Measurements from ENCODE around the gene ANO4.
"Not testable (repeated sequence)": the region's sequence is repeated elsewhere in the genome, so short reads cannot be mapped to it uniquely, and the experiment has no call there.

Gene ANO4

DNA sequence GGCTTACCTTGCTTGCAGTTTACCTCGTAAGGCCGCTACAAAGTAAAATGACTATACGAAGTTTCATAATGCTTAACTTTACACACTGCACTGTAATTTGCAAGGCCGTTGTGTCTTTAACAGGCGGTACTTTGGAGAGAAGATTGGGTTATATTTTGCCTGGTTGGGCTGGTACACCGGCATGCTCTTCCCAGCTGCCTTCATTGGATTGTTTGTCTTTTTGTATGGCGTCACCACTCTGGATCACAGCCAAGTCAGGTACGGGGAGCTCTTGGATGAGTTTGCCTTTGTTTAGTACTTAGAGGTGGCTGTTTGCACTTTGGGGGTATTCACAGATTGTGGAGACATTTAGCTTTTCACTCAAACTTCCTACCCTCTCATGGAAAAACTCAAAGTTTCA, 247.6 kb downstream of the ANO4 start:
- DNase-seq (ENCODE audit: low read depth in 2 of 2): no peak

DNA sequence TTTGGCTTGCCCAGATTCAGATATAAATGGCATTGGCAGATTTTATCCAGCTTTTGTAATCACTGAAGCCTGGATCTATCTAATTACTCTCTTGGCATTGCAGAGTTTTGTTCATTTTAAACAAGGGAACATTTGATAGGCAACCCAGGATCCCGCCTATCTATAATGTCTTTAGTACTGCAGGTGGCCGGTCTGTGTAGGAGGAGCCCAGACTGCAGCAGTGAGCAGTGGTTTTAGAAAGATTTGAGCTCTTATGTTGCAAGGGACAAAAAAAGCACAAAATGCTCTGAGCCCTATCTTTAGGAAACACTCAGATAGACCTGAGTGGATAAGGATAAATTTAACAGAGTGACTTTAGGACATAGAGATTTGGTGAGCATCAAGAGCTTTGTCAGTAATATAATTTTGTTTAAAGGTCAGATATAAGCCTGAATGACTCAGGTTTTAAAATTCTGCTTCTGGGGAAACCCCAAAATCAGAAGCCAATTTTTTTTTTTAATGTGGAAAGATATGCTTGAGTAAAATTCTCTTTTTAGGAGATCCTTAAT, 250.0 kb downstream of the ANO4 start:
- no peak for DNase-seq (ENCODE audit: low read depth in 2 of 2)

DNA sequence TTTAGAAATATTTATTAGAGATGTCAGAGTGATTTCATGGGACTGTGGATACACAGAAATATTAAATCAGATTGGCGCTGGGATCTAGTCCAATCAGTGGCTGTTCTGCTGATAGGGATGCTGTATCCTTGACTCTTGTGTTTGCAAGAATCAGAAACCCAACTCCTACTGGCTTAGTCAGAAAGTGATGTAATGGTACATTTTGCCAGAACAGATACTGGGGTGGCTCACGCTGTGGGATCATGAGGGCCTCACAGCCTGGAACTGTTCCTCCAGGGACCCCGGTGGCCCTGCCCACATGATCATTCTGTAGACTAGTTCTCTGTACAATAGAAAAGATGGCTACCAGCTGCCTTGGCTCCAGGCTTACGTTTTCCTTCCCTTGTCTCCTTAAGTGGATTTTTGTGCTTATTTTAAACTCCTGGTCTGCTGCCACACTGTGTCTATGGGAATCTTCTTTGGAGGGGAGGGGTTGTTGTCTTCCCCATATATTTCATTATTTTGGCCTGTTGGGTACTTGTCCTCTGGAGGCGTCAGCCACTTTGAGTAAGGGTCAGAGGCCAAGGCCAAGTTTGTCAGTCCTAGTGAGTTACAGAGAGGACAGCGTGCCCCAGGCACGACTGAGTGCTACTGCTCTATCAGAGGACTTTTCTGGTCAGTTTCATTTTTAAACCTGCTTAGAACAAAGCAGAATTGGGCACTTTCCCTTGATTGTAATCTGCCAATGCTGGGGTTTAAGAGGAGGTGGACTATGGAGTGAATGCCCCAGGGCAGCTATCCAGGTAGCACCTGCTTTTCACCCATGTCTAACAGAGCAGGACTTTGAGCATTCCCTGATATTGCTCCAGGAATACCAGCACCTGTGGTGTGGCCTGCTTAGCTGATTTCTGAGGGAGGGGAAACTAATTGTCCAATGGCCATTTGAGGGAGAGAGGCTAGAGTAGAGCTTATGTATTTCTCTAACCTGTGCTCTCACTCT, 251.2 kb downstream of the ANO4 start:
- DNase-seq (ENCODE audit: low read depth in 2 of 2): no peak

DNA sequence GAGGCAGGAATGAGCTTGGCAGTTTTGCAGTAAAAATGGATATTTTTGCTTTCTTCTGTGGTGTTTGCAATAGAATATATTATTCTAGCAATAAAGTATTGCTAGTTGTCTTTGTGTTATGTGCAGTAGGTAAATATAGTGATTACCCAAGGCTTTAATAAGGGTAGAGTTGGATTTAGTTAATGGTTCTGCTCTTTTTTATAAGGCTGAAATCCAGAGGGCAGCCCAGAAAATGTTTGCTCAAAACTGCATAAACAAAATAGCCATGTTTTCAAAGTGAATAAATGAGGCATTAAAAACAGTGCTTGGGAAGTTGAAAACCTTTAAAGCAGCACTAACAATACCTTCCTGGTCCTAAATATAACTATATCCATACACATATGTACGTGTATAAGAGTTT, 253.1 kb downstream of the ANO4 start:
- DNase-seq (ENCODE audit: low read depth in 2 of 2): no peak

DNA sequence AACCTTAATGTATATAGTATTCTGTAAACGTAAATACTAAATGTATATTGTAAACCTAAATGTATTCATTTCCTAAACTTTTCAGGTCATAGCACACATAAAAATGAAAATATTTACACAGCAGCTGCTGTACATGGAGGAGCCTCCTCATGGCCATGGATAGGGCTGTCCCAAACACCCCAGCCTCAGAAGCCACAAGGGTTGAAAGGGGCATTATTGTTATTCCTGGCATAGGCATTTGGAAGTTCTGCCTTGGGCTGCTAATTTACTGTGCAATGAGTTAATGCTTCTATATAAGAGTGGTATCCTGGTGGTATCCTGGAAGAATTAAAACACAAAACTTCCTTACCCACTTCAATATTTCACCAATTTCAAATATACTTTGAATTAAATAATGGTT, 256.1 kb downstream of the ANO4 start:
- no peak for DNase-seq (ENCODE audit: low read depth in 2 of 2)

DNA sequence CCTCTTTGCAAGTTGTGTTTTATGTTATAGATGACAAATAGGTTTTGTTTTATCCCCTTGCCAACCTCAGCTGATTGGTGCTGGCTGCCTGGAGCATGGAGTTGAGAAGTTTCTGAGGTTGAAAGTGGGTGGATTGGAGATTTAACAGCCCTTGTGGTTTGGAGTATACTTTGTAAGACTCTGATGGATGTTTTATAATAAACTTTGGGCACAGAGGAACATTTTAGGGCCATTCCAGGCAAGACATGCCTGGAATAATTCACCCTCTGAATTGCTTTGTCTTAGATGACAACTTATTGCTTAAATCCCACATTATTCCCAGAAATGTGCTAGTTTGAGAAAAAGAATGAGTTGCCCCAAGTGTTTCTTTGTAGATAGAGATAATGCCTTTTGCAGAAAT, 256.6 kb downstream of the ANO4 start:
- no peak for DNase-seq (ENCODE audit: low read depth in 2 of 2)

DNA sequence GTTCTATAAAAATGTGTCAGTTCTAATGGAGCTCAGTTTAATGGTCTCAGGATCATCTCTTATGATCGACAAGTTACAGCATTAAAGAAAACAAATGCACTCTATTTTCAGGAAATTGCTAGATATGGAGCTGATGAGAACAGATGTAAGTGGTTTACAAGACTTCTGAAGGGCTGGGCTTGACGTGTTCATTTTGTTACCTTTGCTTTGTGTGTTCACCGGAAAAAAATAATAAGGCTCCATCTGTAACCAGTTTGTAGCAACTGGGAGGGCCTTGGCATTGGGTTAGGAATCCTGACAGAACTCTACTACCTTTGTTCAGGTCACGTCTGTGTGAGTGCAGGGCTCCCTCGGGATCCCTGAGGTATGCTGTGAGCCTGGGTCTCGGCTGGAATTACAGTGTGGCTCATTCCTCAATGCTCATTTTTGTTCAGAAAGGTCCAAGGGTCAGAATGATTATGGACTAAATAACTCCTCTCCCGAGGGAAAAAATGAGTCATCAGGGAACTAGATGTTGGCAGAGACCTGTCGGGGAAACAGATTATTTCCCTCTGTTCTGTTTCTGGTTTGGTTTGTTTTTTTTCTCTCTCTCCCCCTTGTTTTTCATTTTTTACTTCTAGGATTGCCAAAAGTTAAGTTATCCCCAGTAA, 257.4 kb downstream of the ANO4 start:
- no peak for DNase-seq (ENCODE audit: low read depth in 2 of 2)

DNA sequence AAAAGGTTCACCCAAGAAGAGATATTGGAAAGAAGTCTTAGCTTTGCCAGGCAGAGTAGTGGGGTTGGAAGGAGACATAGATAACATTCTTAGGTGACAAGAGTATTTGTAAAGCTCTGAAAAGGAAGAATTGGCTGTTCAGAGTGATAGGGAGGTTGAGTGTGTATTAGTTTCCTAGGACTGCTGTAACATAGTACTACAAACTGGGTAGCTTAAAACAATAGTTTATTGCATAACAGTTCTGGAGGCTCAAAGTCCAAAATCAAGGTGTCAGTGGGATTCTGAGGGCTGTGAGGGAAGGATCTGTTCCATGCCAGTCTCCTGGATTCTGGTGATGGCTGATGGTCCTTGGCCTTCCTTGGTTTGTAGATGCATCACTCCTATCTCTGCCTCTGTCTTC, 258.6 kb downstream of the ANO4 start:
- DNase-seq (ENCODE audit: low read depth in 2 of 2): no peak

DNA sequence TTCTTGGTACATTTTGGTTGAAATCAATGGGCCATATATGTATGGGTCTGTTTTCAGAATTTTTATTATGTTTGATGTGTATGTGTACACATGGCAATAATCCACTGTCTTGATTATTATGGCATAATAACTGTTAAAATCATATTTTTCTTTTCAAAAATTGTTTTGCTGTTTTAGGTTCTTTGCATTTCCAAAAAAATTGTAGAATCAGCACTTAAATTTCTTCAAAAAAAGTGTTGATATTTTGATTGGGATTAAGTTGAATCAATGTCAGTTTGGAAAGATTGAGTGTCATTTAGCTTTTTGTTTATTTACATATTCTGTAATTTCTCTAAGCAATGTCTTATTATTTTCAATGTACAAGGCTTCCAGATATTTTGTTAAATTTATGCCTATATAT, 261.4 kb downstream of the ANO4 start:
- DNase-seq (ENCODE audit: low read depth in 2 of 2): no peak

DNA sequence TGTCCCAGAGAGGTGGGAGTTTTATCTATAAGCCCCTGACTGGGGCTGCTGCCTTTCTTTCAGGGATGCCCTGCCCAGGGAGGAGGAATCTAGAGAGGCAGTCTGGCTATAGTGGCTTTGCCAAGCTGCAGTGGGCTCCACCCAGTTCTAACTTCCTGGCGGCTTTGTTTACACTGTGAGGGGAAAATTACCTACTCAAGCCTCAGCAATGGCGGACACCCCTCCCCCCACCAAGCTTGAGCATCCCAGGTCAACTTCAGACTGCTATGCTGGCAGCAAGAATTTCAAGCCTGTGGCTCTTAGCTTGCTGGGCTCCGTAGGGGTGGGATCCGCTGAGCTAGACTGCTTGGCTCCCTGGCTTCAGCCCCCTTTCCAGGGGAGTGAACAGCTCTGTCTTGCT, 267.9 kb downstream of the ANO4 start:
- not testable (repeated sequence) for DNase-seq (ENCODE audit: low read depth in 2 of 2)

DNA sequence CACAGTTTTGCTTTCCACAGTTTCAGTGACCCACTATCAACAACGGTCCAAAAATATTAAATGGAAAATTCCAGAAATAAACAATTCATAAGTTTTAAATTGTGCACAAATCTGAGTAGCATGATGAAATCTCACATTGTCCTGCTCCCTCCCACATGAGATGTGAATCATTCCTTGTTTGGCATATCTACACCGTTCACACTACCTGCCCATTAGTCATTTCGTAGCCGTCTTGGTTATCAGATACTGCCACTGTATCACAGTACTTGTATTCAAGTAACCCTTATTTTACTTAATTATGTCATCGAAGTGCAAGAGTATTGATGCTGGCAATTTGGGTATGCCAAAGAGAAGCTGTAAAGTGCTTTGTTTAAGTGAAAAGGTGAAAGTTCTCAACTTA, 270.1 kb downstream of the ANO4 start:
- DNase-seq (ENCODE audit: low read depth in 2 of 2): no peak

DNA sequence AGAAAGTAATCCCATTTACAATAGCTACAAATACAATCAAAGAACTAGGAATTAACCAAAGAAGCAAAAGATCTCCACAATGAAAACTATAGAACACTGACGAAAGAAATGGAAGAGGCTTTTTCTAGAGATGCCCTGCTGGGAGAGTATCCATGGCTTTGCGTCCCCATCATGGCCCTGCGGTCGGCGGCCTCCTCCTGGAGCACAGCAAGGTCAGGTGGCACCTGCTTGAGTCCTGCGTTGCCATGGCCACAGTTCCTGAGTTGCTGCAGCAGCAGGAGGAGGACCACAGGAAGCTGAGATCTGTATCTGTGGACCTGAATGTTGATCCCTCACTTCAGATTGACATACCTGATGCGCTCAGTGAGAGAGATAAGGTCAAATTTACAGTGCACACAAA, 271.9 kb downstream of the ANO4 start:
- no peak for DNase-seq (ENCODE audit: low read depth in 2 of 2)

DNA sequence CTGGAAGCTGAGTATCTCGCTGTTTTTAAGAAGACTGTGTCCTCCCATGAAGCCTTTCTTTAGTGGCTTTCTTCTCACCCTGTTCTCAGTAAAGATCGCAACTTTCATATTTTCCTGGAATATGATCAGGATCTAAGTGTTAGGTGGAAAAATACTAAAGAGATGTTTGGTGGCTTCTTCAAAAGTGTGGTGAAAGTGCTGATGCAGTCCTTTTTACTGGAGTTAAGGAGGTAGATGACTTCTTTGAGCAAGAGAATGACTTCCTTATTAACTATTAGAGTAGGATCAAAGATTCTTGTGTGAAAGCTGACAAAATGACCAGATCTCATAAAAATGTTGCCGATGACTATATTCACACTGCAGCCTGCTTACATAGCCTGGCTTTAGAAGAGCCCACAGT, 273.8 kb downstream of the ANO4 start:
- DNase-seq (ENCODE audit: low read depth in 2 of 2): no peak

DNA sequence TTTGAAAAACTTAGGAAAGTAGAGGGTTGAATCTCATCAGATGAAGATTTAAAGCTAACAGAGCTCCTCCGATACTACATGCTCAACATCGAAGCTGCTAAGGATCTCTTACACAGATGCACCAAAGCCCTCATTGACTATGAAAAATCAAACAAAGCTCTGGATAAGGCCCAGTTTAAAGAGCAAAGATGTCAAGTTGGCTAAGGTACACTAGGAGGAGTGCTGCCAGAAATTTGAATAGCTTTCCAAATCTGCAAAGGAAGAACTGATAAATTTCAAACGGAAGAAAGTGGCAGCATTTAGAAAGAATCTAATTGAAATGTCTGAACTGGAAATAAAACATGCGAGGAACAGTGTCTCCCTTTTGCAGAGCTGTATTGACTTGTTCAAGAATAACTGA, 274.3 kb downstream of the ANO4 start:
- DNase-seq (ENCODE audit: low read depth in 2 of 2): no peak

DNA sequence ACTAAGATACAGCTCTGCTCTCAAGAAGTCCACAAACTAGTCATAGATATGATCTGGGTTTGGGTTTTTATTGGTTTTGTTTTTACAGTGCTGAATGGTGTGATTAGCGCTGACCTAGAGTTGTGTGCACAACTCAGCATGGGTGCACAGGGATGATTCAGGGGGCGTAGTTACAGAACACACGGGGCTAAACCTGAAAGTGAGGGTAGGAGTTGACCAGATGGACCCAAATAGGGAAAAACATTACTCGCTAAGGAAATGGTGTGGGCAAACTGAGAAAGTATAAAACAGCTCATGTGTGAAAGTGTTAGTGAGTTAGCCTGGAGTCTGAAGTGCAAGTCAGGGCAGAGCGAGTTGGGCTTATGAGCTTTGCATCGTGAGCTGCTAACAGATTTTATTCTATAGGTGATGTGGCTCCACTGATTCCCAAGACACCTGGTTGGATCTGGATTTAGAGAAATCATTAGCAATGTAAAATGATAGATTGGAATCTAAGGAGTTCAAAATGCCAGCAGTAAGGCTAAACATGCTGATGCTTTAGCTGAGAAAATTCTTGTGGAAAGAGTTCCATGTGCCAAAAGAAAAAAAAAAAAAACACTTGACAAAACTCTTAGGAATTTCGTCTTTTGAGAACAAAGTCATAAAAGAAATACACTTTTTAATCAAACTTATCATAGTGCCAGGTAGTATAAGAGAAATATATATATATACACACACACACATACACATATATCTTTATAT, 280.5 kb downstream of the ANO4 start:
- no peak for DNase-seq (ENCODE audit: low read depth in 2 of 2)

DNA sequence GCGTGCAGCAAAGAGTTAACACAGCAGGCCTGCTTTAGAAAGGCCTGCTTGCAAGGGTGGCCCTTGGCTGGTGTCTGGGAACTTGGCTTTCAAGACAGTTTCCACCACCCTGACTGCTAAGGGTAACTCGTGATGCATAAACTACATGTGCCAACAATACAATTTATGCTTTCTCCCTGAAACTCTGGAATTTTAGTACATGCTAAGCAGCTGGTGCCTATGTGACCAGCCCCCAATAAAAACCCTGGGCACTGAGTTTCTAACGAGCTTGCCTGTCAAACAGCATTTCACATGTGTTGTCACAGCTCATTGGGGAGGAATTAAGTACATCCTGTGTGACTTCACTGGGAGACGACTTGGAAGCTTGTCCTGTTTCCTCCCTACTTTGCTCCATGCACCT, 282.3 kb downstream of the ANO4 start:
- no peak for DNase-seq (ENCODE audit: low read depth in 2 of 2)

DNA sequence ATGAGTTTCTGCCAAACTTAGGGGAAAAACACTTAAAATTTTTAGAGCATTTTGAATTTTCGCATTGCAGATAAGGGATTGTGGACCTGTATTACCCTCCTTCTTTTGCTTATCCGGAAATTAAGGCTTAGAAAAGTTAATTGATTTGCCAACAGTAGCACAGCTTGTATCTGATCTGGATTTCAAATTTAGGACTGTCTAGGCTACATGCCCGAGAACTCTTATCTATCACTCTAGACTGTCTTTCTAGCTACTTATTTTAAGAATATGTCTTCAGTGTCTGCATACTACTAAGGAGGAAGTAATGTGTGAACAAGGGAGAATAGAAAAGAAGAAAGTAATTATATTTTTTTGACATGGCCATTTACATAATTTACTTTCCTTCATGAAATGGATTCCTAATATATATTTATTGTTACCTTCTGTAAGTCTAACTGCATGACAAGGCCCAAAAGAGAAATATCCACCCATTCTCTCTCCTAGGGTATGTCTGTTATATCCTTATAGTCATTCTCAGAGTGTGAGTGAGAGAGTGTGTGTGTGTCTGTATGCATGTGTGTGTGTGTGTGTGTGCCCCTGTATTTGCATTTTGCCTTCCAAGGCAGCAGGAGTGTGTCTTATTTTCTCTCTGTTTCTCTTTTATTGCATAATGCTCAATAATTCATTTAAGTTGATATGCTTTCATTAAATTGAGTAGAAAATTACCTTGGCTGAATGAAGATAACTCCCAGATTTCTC, 283.4 kb downstream of the ANO4 start:
- DNase-seq (ENCODE audit: low read depth in 2 of 2): no peak

DNA sequence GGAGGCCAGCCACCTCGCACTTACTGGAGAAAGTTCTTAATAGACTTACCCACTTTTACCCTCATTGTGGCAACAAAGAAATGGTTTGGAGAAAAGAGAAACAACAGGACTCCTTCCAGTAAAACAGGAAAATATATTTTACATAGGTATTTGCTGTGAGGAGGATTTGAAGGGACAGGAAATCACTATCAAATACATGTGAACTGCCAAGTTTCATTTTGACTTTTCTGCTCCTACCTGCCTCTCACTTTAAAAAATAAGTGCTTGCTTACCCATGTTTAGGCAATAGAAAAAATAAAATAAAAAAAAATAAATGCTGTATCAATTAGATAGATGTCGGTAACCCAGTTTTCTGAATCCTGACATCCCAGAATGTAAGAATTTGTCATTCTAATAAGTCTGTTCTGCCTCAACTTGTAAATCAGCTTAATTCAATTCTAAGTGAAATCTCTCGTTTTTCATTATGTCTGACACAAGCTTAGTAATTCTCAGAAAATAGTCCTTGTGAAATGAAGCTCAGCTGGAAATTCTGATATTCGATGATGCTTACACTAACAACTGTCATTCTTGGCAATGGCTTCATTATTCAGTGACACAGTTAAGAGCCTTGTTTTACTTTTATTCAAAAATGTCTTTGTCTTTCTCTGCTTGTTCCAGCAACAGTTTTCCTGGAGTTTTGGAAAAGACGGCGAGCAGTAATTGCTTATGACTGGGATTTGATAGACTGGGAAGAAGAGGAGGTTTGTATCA, 284.1 kb downstream of the ANO4 start:
- no peak for DNase-seq (ENCODE audit: low read depth in 2 of 2)

DNA sequence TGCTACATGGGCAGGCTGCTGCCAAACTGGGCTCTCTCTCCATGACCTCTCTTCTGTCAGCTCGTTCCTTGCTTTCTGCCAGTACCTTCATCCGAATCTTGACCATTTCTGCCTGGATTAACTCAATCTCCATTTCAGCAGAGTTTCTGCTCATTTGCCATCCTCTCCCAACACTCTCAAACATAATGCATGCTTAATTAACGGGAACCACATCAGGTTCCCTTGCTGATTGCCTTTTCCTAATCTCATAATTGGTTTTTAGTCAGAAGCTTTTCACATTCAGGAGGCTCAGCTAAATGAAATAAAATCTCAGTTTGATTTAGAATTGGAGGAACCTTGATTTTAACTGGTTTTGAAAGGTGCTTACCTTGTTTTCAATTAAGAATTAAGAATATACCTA, 288.1 kb downstream of the ANO4 start:
- no peak for DNase-seq (ENCODE audit: low read depth in 2 of 2)

DNA sequence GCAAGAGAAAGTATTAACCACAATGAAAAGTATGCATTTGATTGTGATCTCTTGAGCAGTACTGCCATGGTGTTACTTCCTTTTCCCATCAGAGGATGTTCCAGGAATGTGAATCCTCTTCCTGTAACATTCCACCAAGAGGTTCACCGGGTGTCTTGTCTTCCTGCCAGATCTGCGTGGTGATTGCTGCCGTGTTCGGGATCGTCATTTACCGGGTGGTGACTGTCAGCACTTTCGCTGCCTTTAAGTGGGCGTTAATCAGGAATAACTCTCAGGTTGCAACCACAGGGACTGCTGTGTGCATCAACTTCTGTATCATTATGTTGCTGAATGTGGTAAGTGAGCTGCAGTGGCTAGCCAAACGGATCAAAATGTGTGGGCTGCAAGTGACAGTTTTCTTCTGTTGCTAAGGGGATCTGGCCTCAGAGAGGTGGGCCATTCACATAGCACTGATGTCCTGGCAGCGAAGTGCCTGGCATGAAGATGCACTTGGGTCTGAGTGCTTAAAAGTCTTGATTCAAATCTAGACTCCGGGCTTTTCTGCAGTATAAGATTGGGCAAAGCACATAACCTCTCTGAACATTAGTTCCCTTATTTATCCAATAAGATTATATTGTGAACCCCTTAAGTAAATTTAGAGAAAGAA, 292.0 kb downstream of the ANO4 start:
- DNase-seq (ENCODE audit: low read depth in 2 of 2): no peak

Measured in stimulated activated CD4-positive, alpha-beta T cell treated with anti-CD3 and anti-CD28 coated beads, Interleukin-15, amount 100 ng/mL, for 48 hours (primary cell).